GM19025 (cell line): ENCODE measurements around the gene ANO4.
"Not testable (repeated sequence)": the region's sequence is repeated elsewhere in the genome, so short reads cannot be mapped to it uniquely, and the experiment has no call there.

Experiments
- ATAC-seq: cut with Tn5 transposase; IDR thresholded peaks from one replicate; pipeline ENCODE4 v1.9.1; 2021; ENCODE audit warnings: mild to moderate bottlenecking, low read depth, moderate library complexity; ENCODE audit not compliant: unreplicated experiment

The ANO4 gene

GRCh38 chr12:101145777-101146431, 351.3 kb downstream of the ANO4 start:
- ATAC-seq = not testable (repeated sequence)

GRCh38 chr12:101165319-101165718, 370.7 kb downstream of the ANO4 start:
- ATAC-seq = no peak

GRCh38 chr12:101166866-101167265, 372.3 kb downstream of the ANO4 start:
- no peak for ATAC-seq

- ATAC-seq = no peak
Observed at GRCh38 chr12:101168001-101168400, 373.4 kb downstream of the ANO4 start.

- no peak for ATAC-seq
Observed at GRCh38 chr12:101172316-101172715, 377.7 kb downstream of the ANO4 start.

- ATAC-seq = no peak
Observed at GRCh38 chr12:101173197-101173749, 378.7 kb downstream of the ANO4 start.

- ATAC-seq = no peak
Observed at GRCh38 chr12:101174541-101174940, 380.0 kb downstream of the ANO4 start.
